Neuron (in vitro differentiated cells): Measurements from ENCODE around the gene NFE2L3.
"Not testable (repeated sequence)": the region's sequence is repeated elsewhere in the genome, so short reads cannot be mapped to it uniquely, and the experiment has no call there.

ENCODE experiments used
- H2AFZ ChIP-seq: one replicate; pipeline ENCODE4 v1.6.1; 2013; ENCODE audit warnings: low read depth, mild to moderate bottlenecking, inconsistent platforms, low read length, moderate library complexity
- H3K27me3 ChIP-seq: one replicate; pipeline ENCODE4 v1.6.1; 2013; ENCODE audit warnings: low read length; ENCODE audit not compliant: insufficient read depth
- H3K36me3 ChIP-seq: one replicate; pipeline ENCODE4 v1.6.1; 2013; ENCODE audit warnings: low read length; ENCODE audit not compliant: insufficient read depth
- H3K4me1 ChIP-seq: one replicate; pipeline ENCODE4 v1.6.1; 2013; ENCODE audit warnings: low read length; ENCODE audit not compliant: insufficient read depth
- H3K4me3 ChIP-seq: 2 replicates; pipeline ENCODE4 v1.5.1; 2013; ENCODE audit warnings: mild to moderate bottlenecking, low read length, moderate library complexity
- H3K9me3 ChIP-seq: one replicate; pipeline ENCODE4 v1.6.1; 2013; ENCODE audit warnings: low read length

Gene NFE2L3

DNA sequence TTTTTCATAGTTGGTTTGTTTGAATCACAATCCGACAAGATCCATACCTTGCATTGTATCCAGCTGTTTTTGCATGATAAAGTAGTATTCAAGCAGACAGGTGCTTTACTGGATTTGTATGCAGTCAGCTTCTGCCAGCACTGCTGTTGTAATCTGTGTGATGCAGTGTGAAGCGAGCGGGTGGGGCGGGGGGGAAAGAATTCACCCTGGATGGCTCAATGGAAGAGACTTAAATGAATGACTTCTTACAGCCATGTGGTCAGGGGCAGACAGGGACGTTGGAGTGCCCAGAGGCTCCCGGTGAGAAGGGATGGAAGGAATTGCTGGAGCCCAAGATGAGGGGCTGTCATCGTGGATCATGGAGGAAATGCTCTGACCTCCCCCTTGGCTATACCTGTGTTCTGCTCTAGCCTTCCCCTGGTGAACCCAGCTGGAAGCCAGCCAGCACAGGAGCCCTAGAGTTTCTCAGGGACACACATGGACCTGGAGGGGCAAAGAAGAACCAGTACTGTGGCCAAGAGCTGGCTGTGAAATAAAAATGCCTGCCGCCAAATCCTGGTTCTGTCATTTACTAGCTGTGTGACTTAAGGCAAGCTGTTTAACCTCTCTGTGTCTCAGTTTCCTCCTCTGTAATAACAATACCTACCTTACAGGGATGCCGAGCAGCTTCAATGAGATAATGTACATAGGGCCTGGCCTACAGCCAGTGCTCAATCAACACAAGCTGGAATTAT lies 14.1 kb downstream of the NFE2L3 start:
- H2AFZ ChIP-seq: no peak overlapping the region
- H3K27me3 ChIP-seq: no peaks in the 10 kb centered on the region
- H3K9me3 ChIP-seq: peaks cover 1% of the 10 kb centered on the region
- no peaks in the 10 kb centered on the region for H3K36me3 ChIP-seq
- no peak overlapping the region for H3K4me3 ChIP-seq
- no peaks in the 10 kb centered on the region for H3K4me1 ChIP-seq

DNA sequence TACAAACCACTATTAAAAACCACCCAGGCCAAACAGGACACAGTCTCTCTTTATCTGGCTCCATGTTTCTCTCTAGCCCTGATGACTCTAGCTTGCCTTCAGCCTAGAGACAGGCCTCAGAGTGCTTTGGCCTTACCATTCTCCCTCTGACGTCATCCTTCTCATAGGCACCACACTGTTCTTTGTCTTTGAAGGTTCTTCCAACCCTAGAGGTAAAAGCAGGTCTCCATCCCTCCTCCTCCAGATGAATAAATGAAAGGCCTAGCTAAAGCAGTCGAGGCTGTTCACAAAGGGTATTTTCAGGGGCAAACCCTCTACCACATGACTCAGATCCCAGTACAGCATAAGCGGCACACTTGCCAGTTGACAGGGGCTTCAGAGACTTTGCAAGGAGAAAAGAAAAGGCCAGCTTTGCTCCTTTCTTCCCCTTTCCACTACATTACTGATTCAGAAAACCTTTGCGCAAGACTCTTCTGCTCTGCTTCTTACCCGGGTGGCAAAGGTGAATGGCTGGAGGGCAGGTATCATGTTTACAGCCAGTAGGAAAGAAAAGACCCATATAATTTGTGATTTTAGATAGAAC lies 14.8 kb downstream of the NFE2L3 start:
- Histone ChIP-seq H3K36me3 (no peaks in the 10 kb centered on the region), H3K4me1 (no peaks in the 10 kb centered on the region), H2AFZ (no peak overlapping the region), H3K9me3 (no peaks in the 10 kb centered on the region), H3K27me3 (no peaks in the 10 kb centered on the region), H3K4me3 (no peak overlapping the region)

DNA sequence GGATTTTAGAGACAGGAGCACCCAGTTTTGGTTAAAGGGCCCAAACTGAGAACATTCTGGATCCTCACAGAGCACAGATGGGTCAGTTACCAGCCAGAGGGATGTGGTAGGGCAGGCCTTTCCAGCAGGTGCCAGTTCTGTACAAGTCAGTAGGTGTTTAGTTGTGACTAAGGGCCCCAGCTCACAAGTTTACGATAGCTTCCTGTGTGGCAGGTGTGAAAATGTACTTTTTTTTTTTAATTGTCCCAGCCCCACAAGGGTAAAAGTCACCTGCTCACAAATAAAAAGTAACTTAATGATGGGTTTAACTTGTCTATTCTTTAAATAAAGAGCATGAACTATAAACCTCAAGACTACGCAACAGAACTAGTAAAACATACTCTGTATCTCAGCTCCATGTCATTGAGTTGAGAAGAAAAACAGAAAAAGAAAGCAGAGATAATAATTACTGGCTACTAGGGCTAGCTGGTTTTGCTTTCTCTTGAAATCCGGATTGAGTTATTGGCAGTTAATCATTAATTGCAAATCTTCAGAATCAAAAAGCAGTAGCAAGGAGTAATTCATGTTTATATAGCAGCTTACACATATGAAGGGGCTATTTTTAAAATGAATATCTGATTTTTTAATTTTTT lies 15.4 kb downstream of the NFE2L3 start:
- Histone ChIP-seq H3K27me3 (no peaks in the 10 kb centered on the region), H2AFZ (no peak overlapping the region), H3K9me3 (no peaks in the 10 kb centered on the region), H3K4me1 (no peaks in the 10 kb centered on the region), H3K36me3 (no peaks in the 10 kb centered on the region), H3K4me3 (no peak overlapping the region)

DNA sequence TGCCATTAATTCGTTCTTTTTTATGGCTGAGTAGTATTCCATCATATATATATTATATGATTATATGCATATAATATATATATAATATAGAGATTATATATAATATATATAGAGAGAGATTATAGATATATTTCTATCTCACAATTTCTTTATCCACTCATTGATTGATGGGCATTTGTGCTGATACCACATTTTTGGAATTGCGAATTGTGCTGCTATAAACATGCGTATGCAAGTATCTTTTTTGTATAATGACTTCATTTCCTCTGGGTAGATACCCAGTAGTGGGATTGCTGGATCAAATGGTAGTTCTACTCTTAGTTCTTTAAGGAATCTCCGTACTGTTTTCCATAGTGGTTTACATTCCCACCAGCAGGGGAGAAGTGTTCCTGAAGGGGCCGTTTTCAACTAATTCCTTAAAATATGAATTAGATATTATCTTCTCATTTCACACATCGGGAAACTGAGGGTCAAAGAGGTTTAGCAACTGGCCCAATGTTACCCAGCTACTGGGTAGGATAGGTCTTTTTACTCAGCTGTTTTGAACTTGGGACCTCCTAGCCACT lies 16.5 kb downstream of the NFE2L3 start:
- no peaks in the 10 kb centered on the region for H3K9me3 ChIP-seq
- no peaks in the 10 kb centered on the region for H3K27me3 ChIP-seq
- H3K36me3 ChIP-seq: no peaks in the 10 kb centered on the region
- H3K4me1 ChIP-seq: no peaks in the 10 kb centered on the region
- no peak overlapping the region for H2AFZ ChIP-seq
- no peak overlapping the region for H3K4me3 ChIP-seq

DNA sequence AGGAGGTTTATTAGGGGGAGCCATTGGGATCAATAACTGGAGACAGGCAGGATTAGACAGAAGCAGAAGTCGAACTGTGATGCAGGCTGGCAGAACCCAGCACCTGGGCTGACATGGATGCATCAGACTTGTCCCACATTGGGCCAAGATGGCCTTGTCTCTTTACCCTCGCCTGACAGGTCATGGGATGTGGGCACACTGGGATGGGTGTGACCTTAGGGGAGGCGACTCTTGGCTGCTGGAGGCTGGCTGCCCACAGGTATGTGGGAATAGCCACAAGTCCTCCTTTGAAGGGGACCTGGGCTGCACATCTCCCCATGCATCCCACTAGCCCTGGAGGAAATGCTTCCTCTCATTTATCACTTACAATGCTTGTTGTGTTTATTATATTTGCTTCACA lies 17.3 kb downstream of the NFE2L3 start:
- no peaks in the 10 kb centered on the region for H3K4me1 ChIP-seq

DNA sequence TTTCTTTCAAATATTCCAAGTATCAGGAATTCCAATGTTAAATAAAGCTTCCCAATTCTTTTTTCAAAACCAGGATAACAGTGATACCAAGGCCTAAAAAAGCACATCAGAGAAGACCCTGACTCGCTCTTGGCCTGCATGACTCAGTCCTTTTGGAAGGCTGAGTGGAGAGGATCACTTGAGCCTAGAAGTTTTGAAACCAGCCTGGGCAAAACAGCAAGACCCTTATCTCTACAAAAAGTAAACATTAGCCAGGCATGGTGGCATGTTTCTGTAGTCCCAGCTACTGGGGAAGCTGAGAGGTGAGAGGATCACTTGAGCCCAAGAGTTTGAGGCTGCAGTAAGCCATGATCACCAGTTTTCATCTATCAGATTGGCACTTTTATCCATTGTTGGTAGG lies 18.7 kb downstream of the NFE2L3 start:
- Histone ChIP-seq H3K36me3 (no peaks in the 10 kb centered on the region), H3K4me1 (no peaks in the 10 kb centered on the region), H2AFZ (no peak overlapping the region), H3K27me3 (no peaks in the 10 kb centered on the region), H3K9me3 (no peaks in the 10 kb centered on the region), H3K4me3 (no peak overlapping the region)

More for the DNA sequence above, 17.3 kb downstream of the NFE2L3 start:
- H3K9me3 ChIP-seq: no peaks in the 10 kb centered on the region
- no peak overlapping the region for H3K4me3 ChIP-seq
- H3K27me3 ChIP-seq: no peaks in the 10 kb centered on the region
- H3K36me3 ChIP-seq: no peaks in the 10 kb centered on the region
- H2AFZ ChIP-seq: no peak overlapping the region

DNA sequence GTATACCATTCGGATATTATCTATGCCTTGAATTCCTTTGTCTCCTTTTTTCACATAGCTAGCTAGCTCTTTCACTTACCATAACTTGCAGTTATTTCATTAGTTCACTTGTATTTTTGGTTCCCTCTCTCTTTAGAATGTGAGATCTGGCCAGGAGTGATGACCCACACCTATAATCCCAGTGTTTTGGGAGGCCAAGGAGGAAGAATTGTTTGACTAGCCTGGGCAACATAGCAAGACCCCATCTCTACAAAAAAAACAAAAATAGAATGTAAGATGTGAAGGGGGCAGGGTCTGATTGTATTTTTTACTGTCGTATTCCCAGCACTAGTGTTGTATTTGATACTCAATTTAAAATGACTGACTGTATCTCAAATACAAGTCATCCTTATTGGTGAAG lies 19.6 kb downstream of the NFE2L3 start:
- Histone ChIP-seq H3K36me3 (no peaks in the 10 kb centered on the region), H3K9me3 (no peaks in the 10 kb centered on the region), H3K4me1 (no peaks in the 10 kb centered on the region), H3K27me3 (no peaks in the 10 kb centered on the region), H3K4me3 (no peak overlapping the region), H2AFZ (no peak overlapping the region)

DNA sequence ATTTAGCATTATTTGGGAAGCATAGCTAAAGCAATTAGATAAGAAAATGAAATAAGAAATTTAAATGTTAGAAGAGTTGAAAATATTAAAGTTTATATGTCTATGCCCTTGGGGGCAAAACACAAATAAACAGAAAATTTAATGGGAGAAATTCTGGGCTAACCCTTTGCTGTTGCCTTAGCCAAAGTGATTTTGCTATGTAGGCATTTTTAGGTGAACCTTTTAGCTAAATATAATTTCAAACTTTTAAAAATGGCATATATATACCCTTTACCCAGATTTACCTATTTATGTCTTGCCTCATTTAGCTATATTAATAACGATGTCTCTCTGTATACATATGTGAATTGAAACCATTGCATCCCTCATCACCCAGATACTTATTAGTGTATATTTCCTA lies 20.1 kb downstream of the NFE2L3 start:
- Histone ChIP-seq H2AFZ (no peak overlapping the region), H3K27me3 (no peaks in the 10 kb centered on the region), H3K36me3 (no peaks in the 10 kb centered on the region), H3K4me3 (no peak overlapping the region), H3K4me1 (no peaks in the 10 kb centered on the region), H3K9me3 (no peaks in the 10 kb centered on the region)

DNA sequence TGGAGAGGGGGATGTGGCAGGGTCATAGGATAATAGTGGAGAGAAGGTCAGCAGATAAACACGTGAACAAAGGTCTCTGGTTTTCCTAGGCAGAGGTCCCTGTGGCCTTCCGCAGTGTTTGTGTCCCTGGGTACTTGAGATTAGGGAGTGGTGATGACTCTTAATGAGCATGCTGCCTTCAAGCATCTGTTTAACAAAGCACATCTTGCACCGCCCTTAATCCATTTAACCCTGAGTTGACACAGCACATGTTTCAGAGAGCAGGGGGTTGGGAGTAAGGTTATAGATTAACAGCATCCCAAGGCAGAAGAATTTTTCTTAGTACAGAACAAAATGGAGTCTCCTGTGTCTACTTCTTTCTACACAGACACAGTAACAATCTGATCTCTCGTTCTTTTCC lies 23.9 kb downstream of the NFE2L3 start:
- not testable (repeated sequence) for H3K27me3 ChIP-seq, H3K36me3 ChIP-seq, H3K9me3 ChIP-seq, H2AFZ ChIP-seq, H3K4me1 ChIP-seq, H3K4me3 ChIP-seq

DNA sequence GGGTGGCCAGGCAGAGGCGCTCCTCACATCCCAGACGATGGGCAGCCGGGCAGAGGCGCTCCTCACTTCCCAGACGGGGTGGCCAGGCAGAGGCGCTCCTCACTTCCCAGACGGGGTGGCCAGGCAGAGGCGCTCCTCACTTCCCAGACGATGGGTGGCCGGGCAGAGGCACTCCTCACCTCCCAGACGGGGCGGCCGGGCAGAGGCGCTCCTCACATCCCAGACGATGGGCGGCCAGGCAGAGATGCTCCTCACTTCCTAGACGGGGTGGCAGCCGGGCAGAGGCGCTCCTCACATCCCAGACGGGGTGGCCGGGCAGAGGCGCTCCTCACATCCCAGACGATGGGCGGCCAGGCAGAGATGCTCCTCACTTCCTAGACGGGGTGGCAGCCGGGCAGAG lies 24.7 kb downstream of the NFE2L3 start:
- H2AFZ ChIP-seq, H3K27me3 ChIP-seq, H3K4me1 ChIP-seq, H3K9me3 ChIP-seq, H3K4me3 ChIP-seq, H3K36me3 ChIP-seq: not testable (repeated sequence)

DNA sequence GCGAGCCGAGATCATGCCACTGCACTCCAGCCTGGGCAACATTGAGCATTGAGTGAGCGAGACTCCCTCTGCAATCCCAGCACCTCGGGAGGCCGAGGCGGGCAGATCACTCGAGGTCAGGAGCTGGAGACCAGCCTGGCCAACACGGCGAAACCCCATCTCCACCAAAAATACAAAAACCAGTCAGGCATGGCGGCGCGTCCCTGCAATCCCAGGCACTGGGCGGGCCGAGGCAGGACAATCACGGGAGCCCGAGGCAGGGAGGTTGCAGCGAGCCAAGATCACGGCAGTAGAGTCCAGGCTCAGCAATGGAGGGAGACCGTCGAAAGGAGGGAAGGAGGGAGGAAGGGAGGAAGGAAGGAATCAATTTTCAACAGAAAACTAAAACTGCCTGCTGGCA lies 25.3 kb downstream of the NFE2L3 start:
- not testable (repeated sequence) for H2AFZ ChIP-seq, H3K27me3 ChIP-seq, H3K4me1 ChIP-seq, H3K9me3 ChIP-seq, H3K36me3 ChIP-seq, H3K4me3 ChIP-seq

DNA sequence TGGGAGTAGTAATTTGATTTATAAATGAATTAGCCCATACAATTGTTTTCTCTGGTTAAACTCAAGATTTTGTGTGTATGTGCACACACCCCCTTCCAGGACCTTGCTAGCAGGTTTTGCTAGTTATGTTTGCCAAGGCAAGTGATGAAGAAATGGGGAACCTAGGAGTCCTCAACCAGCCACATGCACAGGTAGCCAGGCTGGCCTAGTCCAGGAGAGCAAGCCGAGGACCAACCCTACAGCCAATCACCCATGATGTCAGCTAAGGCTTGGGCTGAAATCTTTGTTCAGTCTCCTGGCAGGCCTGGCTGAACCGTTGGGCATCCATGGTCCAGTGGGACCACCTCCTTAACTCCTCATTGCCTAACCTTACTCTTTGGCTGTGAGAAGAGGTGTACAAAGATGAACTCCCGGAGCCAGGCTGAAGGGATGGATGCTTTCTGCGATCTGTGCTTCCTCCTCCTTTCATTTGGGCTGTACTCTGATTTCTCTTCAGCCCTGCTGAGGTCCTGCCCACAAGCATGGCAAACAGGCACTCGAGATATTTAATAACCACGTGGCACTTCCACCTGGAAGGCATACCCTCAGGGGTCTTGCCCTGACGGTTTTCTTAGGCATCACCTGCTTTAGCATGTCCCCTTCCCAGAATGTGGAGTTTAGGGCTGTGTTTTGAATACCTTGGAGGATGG lies 26.4 kb downstream of the NFE2L3 start:
- Histone ChIP-seq H3K9me3 (no peaks in the 10 kb centered on the region), H3K27me3 (no peaks in the 10 kb centered on the region), H3K4me3 (no peak overlapping the region), H3K4me1 (no peaks in the 10 kb centered on the region), H2AFZ (no peak overlapping the region), H3K36me3 (no peaks in the 10 kb centered on the region)

DNA sequence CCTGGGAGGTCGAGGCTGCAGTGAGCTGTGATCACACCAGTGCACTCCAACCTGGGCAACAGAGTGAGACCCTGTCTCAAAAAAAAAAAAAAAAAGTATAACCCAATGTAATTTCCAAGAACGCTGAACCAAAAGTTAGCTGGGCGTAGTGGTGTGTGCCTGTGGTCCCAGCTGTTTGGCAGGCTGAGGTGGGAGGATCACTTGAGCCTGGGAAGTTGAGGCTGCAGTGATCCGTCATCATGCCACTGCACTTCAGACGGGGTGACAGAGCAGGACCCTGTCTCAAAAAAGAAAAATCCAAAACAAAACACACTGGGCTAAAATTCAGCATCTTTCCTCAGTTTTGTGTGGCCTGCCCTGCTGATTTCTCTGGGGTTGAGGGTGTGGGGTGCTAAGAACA lies 27.4 kb downstream of the NFE2L3 start:
- no peaks in the 10 kb centered on the region for H3K9me3 ChIP-seq
- H3K36me3 ChIP-seq: no peaks in the 10 kb centered on the region
- no peak overlapping the region for H2AFZ ChIP-seq
- H3K4me3 ChIP-seq: no peak overlapping the region
- no peaks in the 10 kb centered on the region for H3K27me3 ChIP-seq
- no peaks in the 10 kb centered on the region for H3K4me1 ChIP-seq
